OCI-LY7 (cell line): ENCODE results near the gene CLEC5A. TPM values are rescaled to one million over a fixed set of nuclear protein-coding genes. Genes with fewer than 3 reads are reported as not detected.

Experiments used
- BruUV-seq: library from RNA; stranded (reverse); fragments of 400-500 nt; replicated peaks from 2 replicates; lab custom pipeline; 2021; lab: Mats Ljungman, UMichigan
- CTCF ChIA-PET: fragments of 300-600 bp; sonication (Branson Sonifier 250); formaldehyde crosslinking; loops from one replicate; lab custom pipeline; 2022; ENCODE audit warnings: antibody characterized with exemption; ENCODE audit not compliant: unreplicated experiment; lab: Charles Lee
- POLR2A ChIA-PET: fragments of 300-600 bp; sonication (Branson Sonifier 250); formaldehyde crosslinking; loops from one replicate; lab custom pipeline; 2022; ENCODE audit warnings: antibody characterized with exemption; lab: Charles Lee
- DNase-seq: peaks from one replicate; pipeline ENCODE4 v3.0.0-alpha.2; 2015; ENCODE audit warnings: low spot score
- H2AFZ ChIP-seq: fragments of 200-600 bp; sonication (generic), shearing (Covaris generic); 2 replicates; pipeline ENCODE4 v1.6.1; 2014; ENCODE audit warnings: mild to moderate bottlenecking, antibody characterized with exemption, low read length, moderate library complexity
- H3K27ac ChIP-seq: fragments of 200-600 bp; sonication (generic); 2 replicates; pipeline ENCODE4 v1.5.1; 2014; ENCODE audit warnings: mixed run types, low read depth, mild to moderate bottlenecking, moderate library complexity, low read length, inconsistent platforms; ENCODE audit not compliant: poor library complexity, severe bottlenecking
- H3K36me3 ChIP-seq: fragments of 200-600 bp; sonication (generic); 2 replicates; pipeline ENCODE4 v1.6.1; 2014; ENCODE audit warnings: mild to moderate bottlenecking, antibody characterized with exemption, low read length, moderate library complexity, mixed read lengths; ENCODE audit not compliant: insufficient read depth
- H3K4me1 ChIP-seq: fragments of 200-600 bp; sonication (generic); 2 replicates; pipeline ENCODE4 v1.5.1; 2014; ENCODE audit warnings: mild to moderate bottlenecking, low read length; ENCODE audit not compliant: insufficient read depth, poor library complexity, severe bottlenecking
- H3K4me2 ChIP-seq: fragments of 200-600 bp; sonication (generic); 2 replicates; pipeline ENCODE4 v1.6.1; 2014; ENCODE audit warnings: mild to moderate bottlenecking, low read length
- H3K4me3 ChIP-seq: fragments of 200-600 bp; sonication (generic); 2 replicates; pipeline ENCODE4 v1.5.1; 2014; ENCODE audit warnings: mild to moderate bottlenecking, low read depth, low read length; ENCODE audit not compliant: poor library complexity, severe bottlenecking
- H3K79me2 ChIP-seq: fragments of 200-600 bp; sonication (generic); 2 replicates; pipeline ENCODE4 v1.6.1; 2016; ENCODE audit warnings: low read depth, mild to moderate bottlenecking, low read length, moderate library complexity, mixed read lengths; ENCODE audit not compliant: insufficient read depth
- H3K9me2 ChIP-seq: fragments of 200-600 bp; sonication (generic); 2 replicates; pipeline ENCODE4 v1.6.1; 2016; ENCODE audit warnings: mild to moderate bottlenecking, low read length, mixed read lengths; ENCODE audit not compliant: insufficient read depth
- H3K9me3 ChIP-seq: fragments of 200-600 bp; sonication (generic); 2 replicates; pipeline ENCODE4 v1.6.1; 2014; ENCODE audit warnings: mild to moderate bottlenecking, mixed run types, low read length, mixed read lengths
- H4K20me1 ChIP-seq: fragments of 200-600 bp; sonication (generic); 2 replicates; pipeline ENCODE4 v1.6.1; 2014; ENCODE audit warnings: mild to moderate bottlenecking, antibody characterized with exemption, low read length, moderate library complexity, mixed read lengths; ENCODE audit not compliant: insufficient read depth
- CTCF ChIP-seq: fragments of 200-600 bp; sonication (generic); conservative IDR thresholded peaks from 2 replicates; pipeline ENCODE4 v1.5.1; 2014; ENCODE audit warnings: mild to moderate bottlenecking, antibody characterized with exemption, low read length, moderate library complexity, mixed read lengths
- EZH2phosphoT487 ChIP-seq: fragments of 200-600 bp; sonication (generic); IDR thresholded peaks from 2 replicates; pipeline ENCODE4 v1.6.1; 2018; ENCODE audit warnings: low read depth, borderline replicate concordance, mild to moderate bottlenecking, mixed run types, antibody characterized with exemption, low read length, moderate library complexity, mixed read lengths
- intact Hi-C: fragments of 100-400 bp; cut with micrococcal nuclease; formaldehyde crosslinking; loops from one replicate; pipeline ENCODE4 v1.10.0; 2022; ENCODE audit not compliant: unreplicated experiment
- total RNA-seq, 2 experiments: library from RNA; depleted of rRNA in 1 of 2; stranded (reverse); fragments of >200 nt in 1 of 2; shearing (Covaris generic) in 1 of 2; gene quantifications; 2 replicates each; pipeline ENCODE4 v1.2.3, GENCODE V29; 2014 to 2022

The CLEC5A gene
- total RNA-seq, 2 experiments from 2014 or later: not detected

- intact Hi-C loops: no loop called here
- no peak for DNase-seq
- Histone ChIP-seq H3K9me3 (no peaks in the 10 kb centered on the region), H4K20me1 (no peaks in the 10 kb centered on the region), H3K27ac (no peak overlapping the region), H3K9me2 (no peaks in the 10 kb centered on the region), H3K4me2 (no peak overlapping the region), H3K4me3 (no peak overlapping the region), H3K79me2 (no peaks in the 10 kb centered on the region), H2AFZ (no peak overlapping the region), H3K4me1 (no peaks in the 10 kb centered on the region), H3K36me3 (no peaks in the 10 kb centered on the region)
- ChIA-PET POLR2A (no interaction called here), CTCF (no interaction called here)
- BruUV-seq: no TSS peak
- TF ChIP-seq EZH2phosphoT487 (no peak), CTCF (no peak)
Observed at GRCh38 chr7:141930211-141930610, 16.6 kb downstream of the CLEC5A start.

GRCh38 chr7:141928845-141929195 lies 18.0 kb downstream of the CLEC5A start:
- Histone ChIP-seq H3K4me1 (no peaks in the 10 kb centered on the region), H3K27ac (no peak overlapping the region), H3K4me3 (no peak overlapping the region), H3K4me2 (no peak overlapping the region), H2AFZ (no peak overlapping the region), H3K79me2 (no peaks in the 10 kb centered on the region), H4K20me1 (no peaks in the 10 kb centered on the region), H3K9me2 (no peaks in the 10 kb centered on the region), H3K9me3 (no peaks in the 10 kb centered on the region), H3K36me3 (no peaks in the 10 kb centered on the region)
- intact Hi-C loops: no loop called here
- DNase-seq: no peak
- TF ChIP-seq EZH2phosphoT487 (no peak), CTCF (no peak)
- BruUV-seq: no TSS peak
- POLR2A ChIA-PET: no interaction called here
- CTCF ChIA-PET: no interaction called here

GRCh38 chr7:141928146-141928844 lies 18.5 kb downstream of the CLEC5A start:
- no peaks in the 10 kb centered on the region for H3K9me3 ChIP-seq
- TF ChIP-seq CTCF (no peak), EZH2phosphoT487 (no peak)
- no peaks in the 10 kb centered on the region for H3K9me2 ChIP-seq
- BruUV-seq: no TSS peak
- H3K36me3 ChIP-seq: no peaks in the 10 kb centered on the region
- H3K4me1 ChIP-seq: no peaks in the 10 kb centered on the region
- ChIA-PET CTCF (no interaction called here), POLR2A (no interaction called here)
- no peak for DNase-seq
- intact Hi-C loops: no loop called here
- H3K4me3 ChIP-seq: no peak overlapping the region
- H4K20me1 ChIP-seq: no peaks in the 10 kb centered on the region
- H2AFZ ChIP-seq: no peak overlapping the region
- H3K27ac ChIP-seq: no peak overlapping the region
- no peak overlapping the region for H3K4me2 ChIP-seq
- no peaks in the 10 kb centered on the region for H3K79me2 ChIP-seq
